ENCODE data around the gene ASB1.

GRCh38 chr2:238479847-238480246 lies 53.1 kb downstream of the ASB1 start:
- no peak for TF ChIP-seq CTCF (conservative IDR thresholded peaks at IDR 0.05 in 1 of 2, IDR thresholded peaks at IDR 0.05 in 1 of 2; ENCODE audit: low read depth in 1 of 2, low read length in 2 of 2)
- TF ChIP-seq EZH2 (IDR thresholded peaks at IDR 0.05; ENCODE audit: low read length, missing control alignments): no peak
